Suppressor macrophage treated with lipopolysaccharide for 4 hours (primary cell): ENCODE data around the gene ZFYVE16.
A peak's percentile ranks its signal among the peaks of the same experiment; 100 is the strongest.
"Not testable (repeated sequence)": the region's sequence is repeated elsewhere in the genome, so short reads cannot be mapped to it uniquely, and the experiment has no call there.

ENCODE experiments used
- DNase-seq: peaks from one replicate; pipeline ENCODE4 v3.0.0-alpha.2; 2020

The ZFYVE16 gene

DNA sequence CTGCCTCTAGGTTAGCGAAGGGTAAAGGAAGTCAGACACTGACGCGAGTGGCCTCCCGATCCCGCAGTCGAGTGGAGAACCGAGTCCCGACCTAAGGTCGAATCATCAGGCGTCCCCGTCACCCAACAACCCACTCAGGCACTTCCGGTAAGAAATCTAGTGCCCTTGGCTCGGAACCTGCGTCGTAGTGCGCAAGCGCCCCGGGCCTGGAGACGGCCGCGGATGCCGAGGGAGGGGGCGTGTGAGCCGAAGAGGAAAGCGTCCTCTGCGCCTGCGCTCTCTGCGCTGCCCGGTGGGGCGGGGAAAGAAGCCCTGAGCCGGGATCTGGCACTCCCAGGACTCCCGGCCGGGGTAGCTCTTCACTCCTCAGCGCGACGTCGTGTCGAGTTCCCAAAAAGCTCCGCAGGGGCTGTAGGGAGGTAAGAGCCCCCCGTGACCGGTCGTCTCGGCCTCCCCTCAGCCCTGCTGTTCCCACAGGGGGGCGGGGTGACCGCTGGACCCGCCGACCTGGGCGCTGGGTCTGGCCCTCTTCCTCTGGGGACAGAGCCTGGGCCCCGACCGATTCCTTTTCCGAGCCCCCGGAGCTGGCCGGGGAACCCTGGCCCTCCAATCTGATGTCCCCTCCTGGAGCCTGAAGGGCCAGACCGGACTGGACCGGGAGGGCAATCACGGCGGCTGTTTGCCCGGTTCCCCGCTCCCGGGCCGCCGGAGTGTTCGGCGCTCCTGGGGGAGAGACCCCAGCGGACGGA is at the start of gene ZFYVE16:
Gene ZFYVE16, plus strand, starts transcription at position 330 of the 749 bp plus-strand sequence. CDS start 26,084 bp downstream, outside the sequence.
- DNase-seq = peak; percentile 100

- no peak for DNase-seq
Observed at GRCh38 chr5:80360914-80361444, 46.9 kb upstream of the ZFYVE16 start.

GRCh38 chr5:80364892-80365291 is 43.0 kb upstream of the ZFYVE16 start:
- no peak for DNase-seq

GRCh38 chr5:80368661-80369480 is 39.0 kb upstream of the ZFYVE16 start:
- DNase-seq = no peak

DNA sequence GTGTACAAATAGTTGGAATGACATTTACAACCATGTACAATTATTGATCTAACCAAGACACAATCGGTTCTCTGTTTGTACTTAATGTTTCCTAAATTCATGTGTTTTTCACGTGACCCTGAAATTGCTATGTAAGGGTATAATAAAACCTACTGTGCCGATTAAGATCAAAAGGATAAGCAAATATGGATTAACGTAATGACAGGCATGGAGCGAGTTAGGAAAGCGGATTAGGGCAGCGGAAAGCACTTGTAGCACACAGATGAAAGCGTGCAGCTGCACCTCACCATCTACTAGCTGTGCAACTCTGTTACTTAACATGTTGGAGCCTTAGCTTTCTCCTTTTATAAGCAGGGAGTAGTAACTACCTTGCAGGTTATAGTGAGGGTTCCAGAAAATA is 38.3 kb upstream of the ZFYVE16 start:
- no peak for DNase-seq

- DNase-seq = peak; percentile 26
Observed at GRCh38 chr5:80370390-80370789, 37.5 kb upstream of the ZFYVE16 start.

GRCh38 chr5:80372780-80373179 is 35.1 kb upstream of the ZFYVE16 start:
- no peak for DNase-seq

GRCh38 chr5:80374188-80374587 is 33.7 kb upstream of the ZFYVE16 start:
- DNase-seq = no peak

DNA sequence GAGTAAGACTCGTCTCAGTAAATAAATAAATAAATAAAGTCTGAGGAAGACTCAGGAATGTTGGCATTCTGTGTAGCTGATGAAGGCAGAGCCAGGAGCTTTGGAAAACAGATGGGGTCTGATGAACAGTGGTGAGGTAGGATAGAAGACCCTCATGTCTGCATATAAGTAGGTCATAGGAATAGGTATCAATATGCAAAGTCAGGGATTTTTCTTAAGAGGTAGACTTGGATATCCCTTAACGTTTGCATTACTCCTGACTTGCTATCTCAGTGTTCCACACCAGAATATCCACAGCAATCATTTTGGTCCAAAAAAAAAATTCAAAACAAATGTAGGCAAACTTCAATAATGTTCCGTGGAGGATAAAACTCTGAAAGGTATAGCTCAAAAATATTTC is 31.3 kb upstream of the ZFYVE16 start:
- DNase-seq = no peak

- no peak for DNase-seq
Observed at GRCh38 chr5:80382488-80382887, 25.4 kb upstream of the ZFYVE16 start.

- peak; percentile 28 for DNase-seq
Observed at GRCh38 chr5:80387063-80387768, 20.6 kb upstream of the ZFYVE16 start.

GRCh38 chr5:80389580-80389979 is 18.3 kb upstream of the ZFYVE16 start:
- DNase-seq = peak; percentile 25

DNA sequence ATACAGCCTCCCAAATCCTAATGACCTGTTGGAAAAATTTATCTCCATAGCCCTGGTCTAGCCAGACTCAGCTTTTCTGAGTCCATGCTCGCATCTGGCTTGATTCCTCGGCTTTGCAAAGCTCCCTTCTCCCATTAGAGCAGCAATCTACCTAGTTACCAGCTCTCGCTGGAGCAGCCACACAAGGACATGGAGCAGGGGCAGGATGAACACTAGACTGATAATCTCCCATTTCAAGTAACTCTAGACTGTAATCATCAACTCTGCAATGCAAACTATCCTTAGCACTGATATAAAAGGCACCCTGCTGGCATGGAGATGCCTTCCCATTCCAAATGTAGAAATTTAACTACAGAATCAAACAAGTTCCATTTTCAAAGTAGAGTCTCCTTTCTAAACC is 17.5 kb upstream of the ZFYVE16 start:
- DNase-seq = not testable (repeated sequence)

GRCh38 chr5:80391267-80391666 is 16.6 kb upstream of the ZFYVE16 start:
- DNase-seq = not testable (repeated sequence)

DNA sequence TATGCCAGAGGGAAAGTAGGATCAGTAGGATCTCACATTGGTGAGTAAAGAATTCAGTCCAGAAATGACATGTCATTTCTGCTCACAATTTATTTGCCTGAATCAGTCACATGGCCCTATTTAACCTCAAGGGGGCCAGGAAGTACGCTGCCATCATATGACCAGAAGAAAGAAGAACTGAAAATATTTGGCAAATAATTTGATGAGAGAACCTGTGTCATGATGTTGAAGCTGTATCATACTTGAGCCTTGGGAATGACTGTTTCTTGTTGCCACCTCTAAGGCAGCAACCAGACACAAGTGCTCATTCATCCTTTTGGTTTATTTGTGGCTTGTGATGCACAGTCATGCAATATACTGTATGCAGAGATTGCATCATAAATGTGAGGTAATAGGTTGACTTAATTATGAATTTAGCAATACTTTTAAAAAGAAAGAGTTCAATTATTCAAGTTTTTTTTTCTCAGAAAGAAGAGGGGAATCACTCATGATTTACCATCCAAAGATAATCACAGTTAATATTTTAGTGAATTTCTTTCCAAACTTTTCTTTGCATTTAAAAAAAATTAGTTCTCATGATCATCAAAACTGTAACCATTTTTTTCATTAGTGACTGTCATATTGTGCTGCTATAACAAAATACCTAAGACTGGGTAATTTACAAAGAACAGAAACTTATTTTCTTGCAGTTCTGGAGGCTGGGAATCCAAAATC is 8.2 kb upstream of the ZFYVE16 start:
- DNase-seq = peak; percentile 96

- DNase-seq = peak; percentile 85
Observed at GRCh38 chr5:80400368-80400767, 7.5 kb upstream of the ZFYVE16 start.

DNA sequence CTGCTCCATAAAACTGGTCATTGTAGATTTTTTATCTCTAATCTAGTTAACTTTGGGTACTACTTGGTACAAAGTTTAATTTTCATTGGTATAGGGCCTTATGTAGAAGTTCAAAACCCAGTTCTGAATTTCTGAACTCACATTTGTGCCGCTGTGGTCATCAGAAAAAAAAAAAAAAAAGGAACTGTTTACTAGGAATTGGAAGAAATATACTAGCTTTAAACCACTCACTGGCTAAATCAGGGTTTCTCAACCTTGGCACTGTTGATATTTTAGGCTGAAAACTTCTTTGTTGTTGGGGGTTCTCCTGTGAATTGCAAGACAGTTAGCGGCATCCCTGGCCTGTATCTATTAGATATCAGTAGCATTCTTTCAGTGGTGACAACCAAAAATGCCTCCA is 4.1 kb upstream of the ZFYVE16 start:
- peak; percentile 43 for DNase-seq

DNA sequence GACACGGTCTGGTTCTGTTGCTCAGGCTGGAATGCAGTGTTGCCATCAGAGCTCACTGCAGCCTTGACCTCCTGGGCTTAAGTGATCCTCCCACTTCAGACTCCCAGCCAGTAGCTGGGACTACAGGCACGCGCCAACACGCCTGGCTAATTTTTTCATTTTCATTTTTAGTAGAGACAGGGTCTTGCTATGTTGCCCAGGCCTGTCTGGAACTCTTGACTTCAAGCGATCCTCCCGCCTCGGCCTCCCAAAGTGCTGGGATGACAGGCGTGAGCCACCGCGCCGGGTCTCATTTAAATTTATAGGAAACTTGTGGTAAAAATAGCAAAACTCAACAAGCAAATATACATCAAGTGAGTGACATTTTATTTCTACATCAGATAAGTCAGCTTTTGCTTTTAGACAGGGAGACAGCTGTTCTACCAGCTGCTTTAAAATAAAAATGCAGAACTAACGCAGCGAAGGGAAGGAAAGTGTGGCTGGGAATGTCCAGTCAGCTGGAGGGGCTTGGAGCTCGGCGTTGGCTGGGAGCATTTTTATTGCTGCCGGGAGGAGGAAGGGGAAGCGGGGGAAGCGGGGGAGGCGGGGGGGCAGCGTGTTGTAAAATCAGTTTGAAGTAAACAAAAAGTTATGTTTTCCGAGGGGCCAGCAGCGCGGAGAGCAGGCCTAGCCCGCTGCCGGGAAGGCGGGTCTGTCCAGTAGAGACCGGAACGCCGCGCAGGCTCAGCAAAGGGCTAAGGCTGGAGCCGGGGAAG is 707 bp upstream of the ZFYVE16 start:
- DNase-seq = peak; percentile 89

- peak; percentile 74 for DNase-seq
Observed at GRCh38 chr5:80408484-80409366, 861 bp downstream of the ZFYVE16 start.

- no peak for DNase-seq
Observed at GRCh38 chr5:80409367-80409966, 1.6 kb downstream of the ZFYVE16 start.
